Natural killer cell treated with Interleukin-12 subunit alpha and Interleukin-12 subunit beta and Interleukin-15 and Interleukin-18, amount 100 ng/mL, for 72 hours (primary cell): ENCODE measurements around the gene MAX. TPM values are rescaled to one million over a fixed set of nuclear protein-coding genes. Genes with fewer than 3 reads are reported as not detected.
"Not testable (repeated sequence)": the region's sequence is repeated elsewhere in the genome, so short reads cannot be mapped to it uniquely, and the experiment has no call there.

Experiments
- ATAC-seq, 2 donors: fragments of 150-1000 bp; cut with Tn5 transposase in 1 of 2; sonication (Bioruptor Pico), chemical (Tn5 transposase) in 1 of 2; 2 replicates each; pipeline ENCODE4 v1.10.0; 2021
- DNase-seq: peaks from one replicate; pipeline ENCODE4 v3.0.0; 2022; ENCODE audit warnings: low spot score
- H3K27ac Mint-ChIP-seq, 2 donors: 1 replicate in 1 of 2; 2 replicates in 1 of 2; pipeline ENCODE4 v1.8.0; 2022; ENCODE audit warnings: mixed read lengths in 2 of 2, mild to moderate bottlenecking in 1 of 2, moderate library complexity in 1 of 2
- H3K27me3 Mint-ChIP-seq, 2 donors: 1 replicate in 1 of 2; 2 replicates in 1 of 2; pipeline ENCODE4 v1.8.0; 2022; ENCODE audit warnings: mixed read lengths in 2 of 2
- H3K36me3 Mint-ChIP-seq: one replicate; pipeline ENCODE4 v1.8.0; 2022; ENCODE audit warnings: mixed read lengths
- H3K4me1 Mint-ChIP-seq, 2 donors: 1 replicate in 1 of 2; 2 replicates in 1 of 2; pipeline ENCODE4 v1.8.0; 2022; ENCODE audit warnings: low read depth in 2 of 2, mixed read lengths in 2 of 2, mild to moderate bottlenecking in 1 of 2
- H3K4me3 Mint-ChIP-seq: one replicate; pipeline ENCODE4 v1.8.0; 2022; ENCODE audit warnings: mixed read lengths
- H3K9me3 Mint-ChIP-seq: 2 replicates; pipeline ENCODE4 v1.8.0; 2022; ENCODE audit warnings: mixed read lengths
- total RNA-seq, 2 donors: library from RNA; stranded (reverse); gene quantifications; one replicate each; pipeline ENCODE4 v1.2.3, GENCODE V29; 2022

The MAX gene
- total RNA-seq, 2 donors from 2014 or later, result 167 to 171 TPM

GRCh38 chr14:65096323-65097089, 5.8 kb downstream of the MAX start:
- no peak for DNase-seq

DNA sequence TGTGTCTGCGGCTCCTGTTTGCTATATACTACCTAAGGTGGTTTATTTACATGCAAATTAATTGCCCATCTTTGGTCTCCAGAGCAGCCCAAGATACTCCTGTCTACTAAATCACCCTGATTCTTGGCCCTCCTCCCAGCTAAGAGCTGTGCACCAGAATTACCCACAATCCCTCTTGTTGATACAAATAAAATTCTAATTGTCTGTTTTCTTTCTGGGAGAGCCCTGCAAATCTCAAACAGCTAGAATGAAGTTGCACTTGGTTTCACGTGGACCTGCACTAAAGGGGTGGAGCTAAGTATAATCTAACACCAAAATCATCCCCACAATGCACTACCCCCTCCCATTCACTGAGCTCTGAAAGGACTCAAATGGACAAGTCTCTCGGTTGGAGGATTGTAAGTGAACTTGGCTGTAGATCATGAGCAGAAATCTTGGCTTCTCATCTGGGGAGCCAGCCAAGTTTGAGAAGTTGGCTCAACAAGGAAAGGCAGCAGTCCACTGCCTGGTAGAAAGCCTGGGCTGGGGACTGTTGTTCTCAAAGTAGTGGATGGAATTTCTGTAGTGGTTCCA, 6.6 kb downstream of the MAX start:
- no peaks in the 10 kb centered on the region for H3K9me3 Mint-ChIP-seq
- ATAC-seq, result no peak
- no peak for DNase-seq
- peak overlapping the region; percentile 60 for H3K4me3 Mint-ChIP-seq
- H3K27ac Mint-ChIP-seq, result peak overlapping the region; percentile 64 to 97
- H3K27me3 Mint-ChIP-seq, result no peaks in the 10 kb centered on the region
- H3K36me3 Mint-ChIP-seq, result peaks cover 30% of the 10 kb centered on the region
- H3K4me1 Mint-ChIP-seq, result peaks cover 60 to 75% of the 10 kb centered on the region in 2 donors

More at GRCh38 chr14:65096323-65097089, 5.8 kb downstream of the MAX start:
- no peaks in the 10 kb centered on the region for H3K27me3 Mint-ChIP-seq
- peaks cover 34% of the 10 kb centered on the region for H3K36me3 Mint-ChIP-seq
- H3K9me3 Mint-ChIP-seq, result no peaks in the 10 kb centered on the region
- peaks cover 65 to 75% of the 10 kb centered on the region in 2 donors for H3K4me1 Mint-ChIP-seq
- ATAC-seq, result no peak
- peak overlapping the region; percentile 64 to 97 for H3K27ac Mint-ChIP-seq
- peak overlapping the region; percentile 60 for H3K4me3 Mint-ChIP-seq

GRCh38 chr14:65092349-65092748, 10.0 kb downstream of the MAX start:
- Mint-ChIP-seq H3K4me1 (peaks cover 45 to 46% of the 10 kb centered on the region in 2 donors), H3K4me3 (no peak overlapping the region), H3K27ac (no peak overlapping the region), H3K27me3 (no peaks in the 10 kb centered on the region), H3K9me3 (no peaks in the 10 kb centered on the region), H3K36me3 (peaks cover 38% of the 10 kb centered on the region)
- ATAC-seq (no peak), DNase-seq (no peak)

- not testable (repeated sequence) for H3K27ac Mint-ChIP-seq
These were observed 14.5 kb downstream of the MAX start for GRCh38 chr14:65087835-65088234.

DNA sequence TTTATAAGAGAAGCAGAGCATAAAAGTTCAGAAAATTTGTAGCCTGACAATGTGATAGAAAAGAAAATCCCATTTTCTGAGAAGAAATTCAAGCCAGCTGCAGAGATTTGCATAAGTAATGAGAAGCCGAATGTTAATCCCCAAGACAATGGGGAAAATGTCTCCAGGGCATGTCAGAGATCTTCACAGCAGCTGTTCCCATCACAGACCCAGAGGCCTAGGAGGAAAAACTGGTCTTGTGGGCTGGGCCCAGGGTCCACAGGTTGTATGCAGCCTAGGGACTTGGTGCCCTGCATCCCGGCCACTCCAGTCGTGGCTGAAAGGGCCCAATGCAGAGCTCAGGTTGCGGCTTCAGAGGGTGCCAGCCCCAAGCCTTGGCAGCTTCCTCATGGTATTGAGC, 15.6 kb downstream of the MAX start:
- peaks cover 34 to 42% of the 10 kb centered on the region in 2 donors for H3K4me1 Mint-ChIP-seq
- not testable (repeated sequence) for H3K4me3 Mint-ChIP-seq

More at GRCh38 chr14:65087835-65088234, 14.5 kb downstream of the MAX start:
- DNase-seq, ATAC-seq, H3K27me3 Mint-ChIP-seq, H3K9me3 Mint-ChIP-seq, H3K4me3 Mint-ChIP-seq: not testable (repeated sequence)
- H3K4me1 Mint-ChIP-seq, result peaks cover 25 to 31% of the 10 kb centered on the region in 2 donors
- H3K36me3 Mint-ChIP-seq, result peaks cover 51% of the 10 kb centered on the region

GRCh38 chr14:65084554-65085505, 17.5 kb downstream of the MAX start:
- peaks cover 44 to 55% of the 10 kb centered on the region in 2 donors for H3K4me1 Mint-ChIP-seq
- ATAC-seq, result no peak
- peaks cover 70% of the 10 kb centered on the region for H3K36me3 Mint-ChIP-seq
- H3K9me3 Mint-ChIP-seq, result no peaks in the 10 kb centered on the region
- no peak for DNase-seq
- H3K27ac Mint-ChIP-seq, result peak overlapping the region in 1 of 2 donors; percentile 60
- no peak overlapping the region for H3K4me3 Mint-ChIP-seq
- no peaks in the 10 kb centered on the region for H3K27me3 Mint-ChIP-seq

More for the DNA sequence above, 15.6 kb downstream of the MAX start:
- H3K9me3 Mint-ChIP-seq, DNase-seq, ATAC-seq, H3K27me3 Mint-ChIP-seq: not testable (repeated sequence)
- Mint-ChIP-seq H3K27ac (peak overlapping the region in 1 of 2 donors; percentile 0), H3K36me3 (peaks cover 58% of the 10 kb centered on the region)

- Mint-ChIP-seq H3K9me3 (no peaks in the 10 kb centered on the region), H3K27me3 (no peaks in the 10 kb centered on the region), H3K4me1 (peaks cover 54 to 63% of the 10 kb centered on the region in 2 donors), H3K36me3 (peaks cover 69% of the 10 kb centered on the region), H3K27ac (no peak overlapping the region), H3K4me3 (no peak overlapping the region)
- DNase-seq (no peak), ATAC-seq (no peak)
These were observed 19.4 kb downstream of the MAX start for GRCh38 chr14:65082930-65083329.

- H3K27ac Mint-ChIP-seq, result peak overlapping the region; percentile 51 to 68
- H3K9me3 Mint-ChIP-seq, result no peaks in the 10 kb centered on the region
- peak overlapping the region; percentile 1 for H3K4me3 Mint-ChIP-seq
- peaks cover 55 to 64% of the 10 kb centered on the region in 2 donors for H3K4me1 Mint-ChIP-seq
- DNase-seq, result no peak
- no peak for ATAC-seq
- peaks cover 56% of the 10 kb centered on the region for H3K36me3 Mint-ChIP-seq
- no peaks in the 10 kb centered on the region for H3K27me3 Mint-ChIP-seq
These were observed 21.2 kb downstream of the MAX start for GRCh38 chr14:65080960-65081747.

DNA sequence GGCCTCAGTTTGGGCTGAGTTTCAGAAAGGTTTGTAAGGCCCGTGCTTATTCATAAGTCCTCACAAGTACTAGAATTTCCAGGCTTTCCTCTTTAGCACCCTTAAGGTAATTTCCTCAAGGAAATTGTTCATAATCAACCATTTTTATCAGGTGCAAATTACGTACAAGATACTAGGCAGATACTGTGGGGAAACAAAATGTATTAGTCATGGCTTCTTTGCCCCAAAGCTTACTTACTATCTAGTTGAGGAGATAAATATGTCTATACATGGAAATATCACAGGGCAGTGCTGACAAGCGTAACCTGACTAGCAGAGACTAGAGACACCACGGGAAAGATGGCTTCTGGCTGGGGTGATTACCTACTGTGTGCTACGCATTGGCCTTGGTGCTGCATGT, 22.5 kb downstream of the MAX start:
- Mint-ChIP-seq H3K27ac (peak overlapping the region; percentile 68 to 78), H3K9me3 (no peaks in the 10 kb centered on the region), H3K36me3 (peaks cover 47% of the 10 kb centered on the region), H3K4me3 (no peak overlapping the region), H3K4me1 (peaks cover 51 to 61% of the 10 kb centered on the region in 2 donors), H3K27me3 (no peaks in the 10 kb centered on the region)
- ATAC-seq, result peak in 1 of 2 donors; percentile 11
- no peak for DNase-seq

GRCh38 chr14:65079201-65079600, 23.1 kb downstream of the MAX start:
- Mint-ChIP-seq H3K4me3 (no peak overlapping the region), H3K9me3 (no peaks in the 10 kb centered on the region), H3K36me3 (peaks cover 47% of the 10 kb centered on the region), H3K4me1 (peaks cover 57 to 64% of the 10 kb centered on the region in 2 donors), H3K27ac (peak overlapping the region; percentile 68 to 78), H3K27me3 (no peaks in the 10 kb centered on the region)
- DNase-seq, result no peak
- ATAC-seq, result peak; percentile 41 to 50

DNA sequence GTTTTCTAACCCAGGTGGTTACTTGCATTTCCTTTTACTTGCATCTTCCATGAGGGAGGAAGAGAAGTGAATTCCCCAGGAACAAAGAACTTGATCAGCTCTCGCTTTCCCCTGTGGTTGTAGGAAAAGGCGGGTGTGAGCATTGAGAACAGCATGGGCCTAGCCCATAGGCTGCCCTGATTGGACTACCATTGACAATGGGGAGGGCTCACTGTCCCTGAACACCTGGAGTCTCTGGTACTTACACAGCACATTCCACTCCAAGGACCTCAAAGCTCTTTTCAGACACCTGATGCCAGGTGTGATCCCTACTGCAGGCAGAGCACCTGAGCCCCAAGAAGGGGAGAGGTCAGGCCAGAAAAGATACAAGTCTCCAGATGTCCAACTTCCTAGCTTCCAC, 25.0 kb downstream of the MAX start:
- Mint-ChIP-seq H3K4me1 (peaks cover 58 to 61% of the 10 kb centered on the region in 2 donors), H3K9me3 (no peaks in the 10 kb centered on the region), H3K4me3 (no peak overlapping the region), H3K27me3 (no peaks in the 10 kb centered on the region), H3K27ac (no peak overlapping the region), H3K36me3 (peaks cover 41% of the 10 kb centered on the region)
- DNase-seq (no peak), ATAC-seq (no peak)

- H3K9me3 Mint-ChIP-seq, result no peaks in the 10 kb centered on the region
- H3K27ac Mint-ChIP-seq, result peak overlapping the region; percentile 25 to 27
- DNase-seq (no peak), ATAC-seq (no peak)
- no peak overlapping the region for H3K4me3 Mint-ChIP-seq
- no peaks in the 10 kb centered on the region for H3K27me3 Mint-ChIP-seq
- H3K4me1 Mint-ChIP-seq, result peaks cover 42 to 45% of the 10 kb centered on the region in 2 donors
- H3K36me3 Mint-ChIP-seq, result peaks cover 25% of the 10 kb centered on the region
These were observed 26.5 kb downstream of the MAX start for GRCh38 chr14:65075628-65076325.
